ENCODE measurements around the gene WWP2. TPM values are rescaled to one million over a fixed set of nuclear protein-coding genes. Genes with fewer than 3 reads are reported as not detected.
"Not testable (repeated sequence)": the region's sequence is repeated elsewhere in the genome, so short reads cannot be mapped to it uniquely, and the experiment has no call there.

WWP2 gene
- polyA plus RNA-seq, 1 donor (not counting 4 experiments of a cell fraction or from before 2014, with no cell fraction given): 6.9 TPM

- H4K20me1 ChIP-seq (ENCODE audit: control insufficient read depth, extremely low read depth, insufficient read depth, low read length); H3K9me1 ChIP-seq (ENCODE audit: control insufficient read depth, extremely low read depth, insufficient read depth, low read length); dilution Hi-C loops (cut with MboI; ENCODE audit: extremely low pct_ligation_motif_present, low sequenced_read_pairs); H3K79me2 ChIP-seq (ENCODE audit: control insufficient read depth, insufficient read depth, low read length); H3K4me2 ChIP-seq (ENCODE audit: control insufficient read depth, extremely low read depth, insufficient read depth, low read depth, low read length); H3K27me3 ChIP-seq (ENCODE audit: control insufficient read depth, extremely low read depth, insufficient read depth, low read length); H3K4me3 ChIP-seq (ENCODE audit: control insufficient read depth in 2 of 3, extremely low read depth in 1 of 3, insufficient read depth in 2 of 3, low read depth in 1 of 3, low read length in 3 of 3); DNase-seq (ENCODE audit: low read depth, low spot score); H3K4me1 ChIP-seq (ENCODE audit: control insufficient read depth, extremely low read depth, insufficient read depth, low read length); H3K9ac ChIP-seq (ENCODE audit: control insufficient read depth, extremely low read depth, insufficient read depth, low read length); H3K27ac ChIP-seq (ENCODE audit: control insufficient read depth, insufficient read depth, low read length); H2AFZ ChIP-seq (ENCODE audit: control insufficient read depth, low read length); FAIRE-seq; H3K9me3 ChIP-seq (ENCODE audit: control insufficient read depth, low read depth, low read length); H3K36me3 ChIP-seq (ENCODE audit: control insufficient read depth in 2 of 2, extremely low read depth in 1 of 2, insufficient read depth in 2 of 2, low read length in 2 of 2): not testable (repeated sequence)
Measured at GRCh38 chr16:69954241-69954640, 192.1 kb downstream of the WWP2 start.

GRCh38 chr16:69963312-69963711, 201.2 kb downstream of the WWP2 start:
- H3K27ac ChIP-seq (ENCODE audit: control insufficient read depth, insufficient read depth, low read length); H3K9ac ChIP-seq (ENCODE audit: control insufficient read depth, extremely low read depth, insufficient read depth, low read length); H3K4me2 ChIP-seq (ENCODE audit: control insufficient read depth, extremely low read depth, insufficient read depth, low read depth, low read length); DNase-seq (ENCODE audit: low read depth, low spot score); H3K27me3 ChIP-seq (ENCODE audit: control insufficient read depth, extremely low read depth, insufficient read depth, low read length); H3K36me3 ChIP-seq (ENCODE audit: control insufficient read depth in 2 of 2, extremely low read depth in 1 of 2, insufficient read depth in 2 of 2, low read length in 2 of 2); H3K9me3 ChIP-seq (ENCODE audit: control insufficient read depth, low read depth, low read length); H3K9me1 ChIP-seq (ENCODE audit: control insufficient read depth, extremely low read depth, insufficient read depth, low read length); H4K20me1 ChIP-seq (ENCODE audit: control insufficient read depth, extremely low read depth, insufficient read depth, low read length); H2AFZ ChIP-seq (ENCODE audit: control insufficient read depth, low read length); FAIRE-seq; dilution Hi-C loops (cut with MboI; ENCODE audit: extremely low pct_ligation_motif_present, low sequenced_read_pairs); H3K4me3 ChIP-seq (ENCODE audit: control insufficient read depth in 2 of 3, extremely low read depth in 1 of 3, insufficient read depth in 2 of 3, low read depth in 1 of 3, low read length in 3 of 3); H3K79me2 ChIP-seq (ENCODE audit: control insufficient read depth, insufficient read depth, low read length); H3K4me1 ChIP-seq (ENCODE audit: control insufficient read depth, extremely low read depth, insufficient read depth, low read length): not testable (repeated sequence)

- H3K79me2 ChIP-seq (ENCODE audit: control insufficient read depth, insufficient read depth, low read length); H3K9me1 ChIP-seq (ENCODE audit: control insufficient read depth, extremely low read depth, insufficient read depth, low read length); H3K27me3 ChIP-seq (ENCODE audit: control insufficient read depth, extremely low read depth, insufficient read depth, low read length); dilution Hi-C loops (cut with MboI; ENCODE audit: extremely low pct_ligation_motif_present, low sequenced_read_pairs); H3K4me3 ChIP-seq (ENCODE audit: control insufficient read depth in 2 of 3, extremely low read depth in 1 of 3, insufficient read depth in 2 of 3, low read depth in 1 of 3, low read length in 3 of 3); DNase-seq (ENCODE audit: low read depth, low spot score); H3K4me1 ChIP-seq (ENCODE audit: control insufficient read depth, extremely low read depth, insufficient read depth, low read length); H4K20me1 ChIP-seq (ENCODE audit: control insufficient read depth, extremely low read depth, insufficient read depth, low read length); H3K9ac ChIP-seq (ENCODE audit: control insufficient read depth, extremely low read depth, insufficient read depth, low read length); H3K9me3 ChIP-seq (ENCODE audit: control insufficient read depth, low read depth, low read length); H2AFZ ChIP-seq (ENCODE audit: control insufficient read depth, low read length); H3K27ac ChIP-seq (ENCODE audit: control insufficient read depth, insufficient read depth, low read length); H3K36me3 ChIP-seq (ENCODE audit: control insufficient read depth in 2 of 2, extremely low read depth in 1 of 2, insufficient read depth in 2 of 2, low read length in 2 of 2); FAIRE-seq; H3K4me2 ChIP-seq (ENCODE audit: control insufficient read depth, extremely low read depth, insufficient read depth, low read depth, low read length): not testable (repeated sequence)
Measured at GRCh38 chr16:69964960-69965660, 203.0 kb downstream of the WWP2 start.

- FAIRE-seq; H3K36me3 ChIP-seq (ENCODE audit: control insufficient read depth in 2 of 2, extremely low read depth in 1 of 2, insufficient read depth in 2 of 2, low read length in 2 of 2); H2AFZ ChIP-seq (ENCODE audit: control insufficient read depth, low read length); dilution Hi-C loops (cut with MboI; ENCODE audit: extremely low pct_ligation_motif_present, low sequenced_read_pairs); H3K79me2 ChIP-seq (ENCODE audit: control insufficient read depth, insufficient read depth, low read length); H3K9me1 ChIP-seq (ENCODE audit: control insufficient read depth, extremely low read depth, insufficient read depth, low read length); H3K4me3 ChIP-seq (ENCODE audit: control insufficient read depth in 2 of 3, extremely low read depth in 1 of 3, insufficient read depth in 2 of 3, low read depth in 1 of 3, low read length in 3 of 3); H3K27me3 ChIP-seq (ENCODE audit: control insufficient read depth, extremely low read depth, insufficient read depth, low read length); H3K9ac ChIP-seq (ENCODE audit: control insufficient read depth, extremely low read depth, insufficient read depth, low read length); H3K4me1 ChIP-seq (ENCODE audit: control insufficient read depth, extremely low read depth, insufficient read depth, low read length); H3K9me3 ChIP-seq (ENCODE audit: control insufficient read depth, low read depth, low read length); H4K20me1 ChIP-seq (ENCODE audit: control insufficient read depth, extremely low read depth, insufficient read depth, low read length); DNase-seq (ENCODE audit: low read depth, low spot score); H3K4me2 ChIP-seq (ENCODE audit: control insufficient read depth, extremely low read depth, insufficient read depth, low read depth, low read length); H3K27ac ChIP-seq (ENCODE audit: control insufficient read depth, insufficient read depth, low read length): not testable (repeated sequence)
Measured at GRCh38 chr16:69965661-69966054, 203.5 kb downstream of the WWP2 start.

- H4K20me1 ChIP-seq (ENCODE audit: control insufficient read depth, extremely low read depth, insufficient read depth, low read length); H3K79me2 ChIP-seq (ENCODE audit: control insufficient read depth, insufficient read depth, low read length); H2AFZ ChIP-seq (ENCODE audit: control insufficient read depth, low read length); dilution Hi-C loops (cut with MboI; ENCODE audit: extremely low pct_ligation_motif_present, low sequenced_read_pairs); H3K27ac ChIP-seq (ENCODE audit: control insufficient read depth, insufficient read depth, low read length); FAIRE-seq; H3K4me2 ChIP-seq (ENCODE audit: control insufficient read depth, extremely low read depth, insufficient read depth, low read depth, low read length); H3K4me3 ChIP-seq (ENCODE audit: control insufficient read depth in 2 of 3, extremely low read depth in 1 of 3, insufficient read depth in 2 of 3, low read depth in 1 of 3, low read length in 3 of 3); DNase-seq (ENCODE audit: low read depth, low spot score); H3K27me3 ChIP-seq (ENCODE audit: control insufficient read depth, extremely low read depth, insufficient read depth, low read length); H3K9me3 ChIP-seq (ENCODE audit: control insufficient read depth, low read depth, low read length); H3K9ac ChIP-seq (ENCODE audit: control insufficient read depth, extremely low read depth, insufficient read depth, low read length); H3K4me1 ChIP-seq (ENCODE audit: control insufficient read depth, extremely low read depth, insufficient read depth, low read length); H3K36me3 ChIP-seq (ENCODE audit: control insufficient read depth in 2 of 2, extremely low read depth in 1 of 2, insufficient read depth in 2 of 2, low read length in 2 of 2); H3K9me1 ChIP-seq (ENCODE audit: control insufficient read depth, extremely low read depth, insufficient read depth, low read length): not testable (repeated sequence)
Measured at GRCh38 chr16:69967688-69968087, 205.6 kb downstream of the WWP2 start.

Data from keratinocyte (primary cell).